ENCODE data around the gene SPHK1. TPM values are rescaled to one million over a fixed set of nuclear protein-coding genes. Genes with fewer than 3 reads are reported as not detected.

SPHK1 gene
- total and polyA plus RNA-seq, 5 donors: 3.5 to 13.6 (median 3.8) TPM

Other genes with a start within 250 kb of the SPHK1 start
- gene FOXJ1, start 243.4 kb upstream of the SPHK1 start, total RNA-seq: not detected
- not detected for gene FOXJ1, start 243.4 kb upstream of the SPHK1 start, polyA plus RNA-seq
- gene RNF157, start 144.1 kb upstream of the SPHK1 start, total RNA-seq: 10 to 100 TPM; 10.2 to 18.8 (median 13.9) TPM
- 12.1 TPM for gene RNF157, start 144.1 kb upstream of the SPHK1 start, polyA plus RNA-seq
- 10 to 100 TPM; 19.8 to 28.9 (median 24.5) TPM for gene UBALD2, start 119.3 kb upstream of the SPHK1 start, total RNA-seq
- 19.5 TPM for gene UBALD2, start 119.3 kb upstream of the SPHK1 start, polyA plus RNA-seq
- 1 to 10 TPM; 1.9 to 2.5 (median 2.2) TPM for gene QRICH2, start 76.3 kb upstream of the SPHK1 start, total RNA-seq
- 2.1 TPM for gene QRICH2, start 76.3 kb upstream of the SPHK1 start, polyA plus RNA-seq
- 10 to 100 TPM; 31.9 to 45.3 (median 39.1) TPM for gene PRPSAP1, start 30.7 kb upstream of the SPHK1 start, total RNA-seq
- 37.4 TPM for gene PRPSAP1, start 30.7 kb upstream of the SPHK1 start, polyA plus RNA-seq
- gene UBE2O, start 68.5 kb downstream of the SPHK1 start, total RNA-seq: 10 to 100 TPM; 24.2 to 37.3 (median 34.1) TPM
- gene UBE2O, start 68.5 kb downstream of the SPHK1 start, polyA plus RNA-seq: 23.0 TPM
- not detected for gene AANAT, start 83.0 kb downstream of the SPHK1 start, total RNA-seq
- not detected for gene AANAT, start 83.0 kb downstream of the SPHK1 start, polyA plus RNA-seq
- 10 to 100 TPM; 10.2 to 16.4 (median 12.8) TPM for gene RHBDF2, start 116.8 kb downstream of the SPHK1 start, total RNA-seq
- 11.2 TPM for gene RHBDF2, start 116.8 kb downstream of the SPHK1 start, polyA plus RNA-seq
- 10 to 100 TPM; 46.6 to 83.9 (median 67.3) TPM for gene CYGB, start 153.1 kb downstream of the SPHK1 start, total RNA-seq
- 58.7 TPM for gene CYGB, start 153.1 kb downstream of the SPHK1 start, polyA plus RNA-seq
- gene PRCD, start 155.4 kb downstream of the SPHK1 start, total RNA-seq: 10 to 100 TPM in 3 of 4 donors, 1 to 10 TPM in 1; 6.1 to 11.6 (median 10.9) TPM
- gene PRCD, start 155.4 kb downstream of the SPHK1 start, polyA plus RNA-seq: 9.8 TPM
- gene ST6GALNAC2, start 201.3 kb downstream of the SPHK1 start, total RNA-seq: 1 to 10 TPM; 4.0 to 5.8 (median 5.5) TPM
- gene ST6GALNAC2, start 201.3 kb downstream of the SPHK1 start, polyA plus RNA-seq: 4.2 TPM